Measurements from ENCODE around the gene DPT.

DPT gene

GRCh38 chr1:168654198-168654915 lies 74.6 kb downstream of the DPT start:
- no peak for DNase-seq

DNA sequence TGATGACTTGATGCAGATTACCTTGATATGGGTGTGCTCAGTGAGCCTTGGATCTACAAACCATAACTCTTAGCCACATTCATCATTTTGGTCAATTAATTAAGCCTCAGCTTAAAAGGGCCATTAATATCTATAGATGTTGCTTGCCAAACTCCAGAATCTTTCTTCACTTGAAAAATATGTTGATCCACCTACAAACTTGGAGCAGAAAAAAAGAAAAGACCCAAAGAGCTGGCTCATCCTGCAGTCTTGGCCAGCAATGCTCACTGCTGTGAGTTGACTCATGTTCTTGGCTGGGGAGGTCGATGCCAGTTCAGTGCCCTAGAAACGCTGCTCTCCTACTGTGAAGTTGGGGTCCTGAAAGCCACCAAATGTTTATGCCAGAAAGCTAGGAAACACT lies 75.4 kb downstream of the DPT start:
- DNase-seq: no peak

DNA sequence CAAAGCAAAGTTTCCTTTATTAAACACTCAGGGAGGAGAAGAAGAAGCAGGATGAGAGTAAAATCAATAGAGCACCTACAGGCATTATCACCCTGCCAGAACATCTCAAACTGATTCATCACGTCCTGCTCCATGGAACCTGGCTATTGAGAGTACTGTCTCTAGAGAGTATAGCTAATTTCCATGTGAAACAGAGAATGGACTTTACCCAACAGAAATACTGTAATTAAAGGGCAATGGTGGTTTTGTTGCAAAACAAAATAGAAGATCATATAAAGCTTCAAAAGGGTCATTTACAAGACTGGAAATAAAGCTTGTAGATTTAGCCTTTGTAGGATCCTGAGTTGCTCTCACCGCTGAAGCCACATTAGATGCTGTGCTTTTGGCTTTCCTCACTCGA lies 83.3 kb downstream of the DPT start:
- DNase-seq: no peak

Data from activated CD8-positive, alpha-beta memory T cell treated with anti-CD3 and anti-CD28 coated beads, Interleukin-2, amount 50 U/mL, for 4 hours (primary cell).